ENCODE measurements around the gene SORCS2.

GRCh38 chr4:7306021-7306965, 114.0 kb downstream of the SORCS2 start:
- TF ChIP-seq FOXK2 (IDR thresholded peaks at IDR 0.05) (no peak), FOXM1 (IDR thresholded peaks at IDR 0.05; ENCODE audit: borderline replicate concordance) (no peak), ELF4 (IDR thresholded peaks at IDR 0.05) (no peak), SUZ12 (IDR thresholded peaks at IDR 0.05) (no peak), BHLHE40 (IDR thresholded peaks at IDR 0.05; ENCODE audit: borderline replicate concordance) (no peak), TARDBP (IDR thresholded peaks at IDR 0.05) (no peak), FOXA1 (IDR thresholded peaks at IDR 0.05) (no peak), SP1 (IDR thresholded peaks at IDR 0.05) (no peak), ZNF384 (IDR thresholded peaks at IDR 0.05) (no peak), NFRKB (IDR thresholded peaks at IDR 0.05) (no peak)
